A673 (cell line): ENCODE results near the gene NCOA7. TPM values are rescaled to one million over a fixed set of nuclear protein-coding genes. Genes with fewer than 3 reads are reported as not detected.

Source experiments
- BruUV-seq: library from RNA; stranded (reverse); fragments of 400-500 nt; replicated peaks from 2 replicates; lab custom pipeline; 2021; lab: Mats Ljungman, UMichigan
- CTCF ChIA-PET: fragments of 300-600 bp; sonication (Branson Sonifier 250); formaldehyde crosslinking; loops from one replicate; lab custom pipeline; 2022; ENCODE audit warnings: antibody characterized with exemption; lab: Charles Lee
- POLR2A ChIA-PET: fragments of 300-600 bp; sonication (Branson Sonifier 250); formaldehyde crosslinking; loops from one replicate; lab custom pipeline; 2022; ENCODE audit warnings: antibody characterized with exemption; ENCODE audit not compliant: low non-redundant PET; lab: Charles Lee
- DNase-seq: peaks from one replicate; pipeline ENCODE4 v3.0.0-alpha.2; 2015; ENCODE audit warnings: low spot score
- H3K27ac ChIP-seq: fragments of 200-600 bp; sonication (generic); 2 replicates; pipeline ENCODE4 v1.5.1; 2016; ENCODE audit warnings: mixed run types, low read depth, mild to moderate bottlenecking, mixed read lengths, antibody characterized with exemption, low read length; ENCODE audit not compliant: poor library complexity, severe bottlenecking
- H3K27me3 ChIP-seq: fragments of 200-600 bp; sonication (generic); replicated peaks from 2 replicates; pipeline ENCODE4 v1.6.1; 2017; ENCODE audit warnings: mixed run types, low read depth, mild to moderate bottlenecking, mixed read lengths, antibody characterized with exemption, low read length; ENCODE audit not compliant: insufficient read depth, poor library complexity
- H3K36me3 ChIP-seq: fragments of 200-600 bp; sonication (generic); 2 replicates; pipeline ENCODE4 v1.6.1; 2016; ENCODE audit warnings: mixed run types, mild to moderate bottlenecking, mixed read lengths, antibody characterized with exemption, low read length; ENCODE audit not compliant: insufficient read depth, poor library complexity, severe bottlenecking
- H3K4me1 ChIP-seq: fragments of 200-600 bp; sonication (generic); 2 replicates; pipeline ENCODE4 v1.6.1; 2017; ENCODE audit warnings: mixed run types, mild to moderate bottlenecking, mixed read lengths, antibody characterized with exemption, low read length; ENCODE audit not compliant: insufficient read depth, poor library complexity, severe bottlenecking
- H3K4me3 ChIP-seq: fragments of 200-600 bp; sonication (generic); 2 replicates; pipeline ENCODE4 v1.5.1; 2016; ENCODE audit warnings: low read depth, mixed run types, mild to moderate bottlenecking, mixed read lengths, low read length; ENCODE audit not compliant: poor library complexity, severe bottlenecking
- H3K9me3 ChIP-seq: fragments of 200-600 bp; sonication (generic); 2 replicates; pipeline ENCODE4 v1.6.1; 2016; ENCODE audit warnings: mixed run types, low read depth, mild to moderate bottlenecking, mixed read lengths, antibody characterized with exemption, low read length; ENCODE audit not compliant: poor library complexity, severe bottlenecking
- CTCF ChIP-seq: fragments of 300-800, 200-600 bp; sonication (generic); conservative IDR thresholded peaks from 2 replicates; pipeline ENCODE4 v1.5.1; 2017; ENCODE audit warnings: low read depth, mild to moderate bottlenecking, antibody characterized with exemption, low read length, moderate library complexity, mixed read lengths
- EZH2 ChIP-seq: fragments of 200-600 bp; sonication (generic); IDR thresholded peaks from 2 replicates; pipeline ENCODE4 v1.6.1; 2017; ENCODE audit warnings: borderline replicate concordance, low read depth, mild to moderate bottlenecking, mixed read lengths, antibody characterized with exemption, low read length; ENCODE audit not compliant: poor library complexity, severe bottlenecking
- intact Hi-C: fragments of 100-400 bp; cut with micrococcal nuclease; formaldehyde crosslinking; loops from one replicate; pipeline ENCODE4 v1.10.0; 2022; ENCODE audit not compliant: unreplicated experiment
- total RNA-seq: library from RNA; stranded (reverse); gene quantifications from 2 replicates; pipeline ENCODE4 v1.2.3, GENCODE V29; 2021

The NCOA7 gene
- total RNA-seq, 1 experiment from 2014 or later: 33.5 TPM

DNA sequence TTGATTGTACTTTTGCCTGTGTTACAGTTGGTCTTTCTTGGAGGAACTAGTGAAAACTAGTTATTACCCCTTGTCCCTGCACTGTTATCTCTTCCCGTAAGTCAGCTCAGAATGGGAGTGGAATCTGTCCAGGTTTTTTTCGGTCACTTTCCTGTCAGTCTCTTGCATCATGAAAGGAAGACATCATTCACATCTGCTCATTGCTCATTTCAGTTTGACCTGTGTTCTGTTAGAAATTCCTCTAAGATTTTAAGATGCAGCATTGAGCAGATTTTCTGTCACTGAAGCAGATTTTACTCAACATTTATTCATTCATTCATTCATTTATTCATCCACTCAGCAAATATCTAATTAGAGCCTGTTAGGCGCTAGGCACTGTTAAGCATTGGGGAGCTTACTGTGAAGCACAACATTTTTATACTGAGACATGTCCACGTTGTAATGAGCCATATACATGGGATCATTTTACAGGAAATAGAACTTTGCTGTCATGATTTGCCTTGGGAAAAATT lies 132.7 kb downstream of the NCOA7 start:
- no peak for DNase-seq
- H3K27me3 ChIP-seq: no peaks in the 10 kb centered on the region
- H3K9me3 ChIP-seq: no peaks in the 10 kb centered on the region
- H3K4me3 ChIP-seq: no peak overlapping the region
- TF ChIP-seq CTCF: no peak
- no peak for TF ChIP-seq EZH2
- no peak overlapping the region for H3K27ac ChIP-seq
- no peaks in the 10 kb centered on the region for H3K36me3 ChIP-seq
- CTCF ChIA-PET: no interaction called here
- peaks cover 11% of the 10 kb centered on the region for H3K4me1 ChIP-seq
- intact Hi-C loops: no loop called here
- POLR2A ChIA-PET: no interaction called here
- BruUV-seq: no TSS peak

- ChIA-PET POLR2A (no interaction called here), CTCF (no interaction called here)
- DNase-seq: no peak
- Histone ChIP-seq H3K4me3 (no peak overlapping the region), H3K27me3 (no peaks in the 10 kb centered on the region), H3K27ac (no peak overlapping the region), H3K4me1 (peaks cover 4% of the 10 kb centered on the region), H3K9me3 (no peaks in the 10 kb centered on the region), H3K36me3 (no peaks in the 10 kb centered on the region)
- no TSS peak for BruUV-seq
- intact Hi-C loops: no loop called here
- TF ChIP-seq CTCF (no peak), EZH2 (no peak)
Observed at GRCh38 chr6:125924169-125924568, 133.4 kb downstream of the NCOA7 start.

DNA sequence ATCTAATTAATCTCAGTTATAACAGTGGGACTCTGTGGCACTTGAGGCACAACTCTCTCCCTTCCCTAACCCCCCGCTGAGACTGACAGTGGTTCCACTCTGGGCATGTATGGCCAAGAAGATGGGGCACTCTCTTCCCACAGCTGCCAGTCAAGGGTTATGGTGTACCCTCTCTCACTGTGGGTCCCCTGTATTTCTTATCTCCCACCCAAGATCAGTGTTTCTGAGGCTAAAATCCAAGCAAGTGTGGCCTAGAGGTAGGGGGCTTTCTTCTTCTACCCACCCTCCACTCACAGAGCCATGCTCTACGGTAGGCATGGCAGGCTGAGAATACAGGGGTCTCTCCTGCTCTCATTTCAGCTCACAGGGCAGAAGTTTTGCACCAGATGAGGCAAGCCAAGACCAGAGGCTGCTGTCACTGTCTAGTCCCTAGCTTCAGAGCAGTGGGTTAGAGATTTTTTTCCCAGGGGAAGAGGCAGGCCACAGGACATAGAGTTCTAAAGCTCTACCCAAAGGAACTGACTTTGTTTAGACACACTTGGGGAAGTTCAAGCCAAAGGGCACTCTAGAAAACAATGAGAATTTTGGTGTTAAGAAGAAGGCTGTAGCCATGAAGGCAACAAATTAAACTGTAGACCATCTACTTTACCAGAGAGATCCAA lies 134.1 kb downstream of the NCOA7 start:
- CTCF ChIA-PET: no interaction called here
- H3K36me3 ChIP-seq: no peaks in the 10 kb centered on the region
- no peak overlapping the region for H3K27ac ChIP-seq
- H3K9me3 ChIP-seq: no peaks in the 10 kb centered on the region
- POLR2A ChIA-PET: no interaction called here
- no peaks in the 10 kb centered on the region for H3K27me3 ChIP-seq
- intact Hi-C loops: no loop called here
- TF ChIP-seq CTCF: no peak
- TF ChIP-seq EZH2: no peak
- H3K4me1 ChIP-seq: peaks cover 4% of the 10 kb centered on the region
- BruUV-seq: no TSS peak
- no peak for DNase-seq
- no peak overlapping the region for H3K4me3 ChIP-seq
